Caki2 (cell line): ENCODE data around the gene PCBP3. TPM values are rescaled to one million over a fixed set of nuclear protein-coding genes. Genes with fewer than 3 reads are reported as not detected.
A peak's percentile ranks its signal among the peaks of the same experiment; 100 is the strongest.
"Not testable (repeated sequence)": the region's sequence is repeated elsewhere in the genome, so short reads cannot be mapped to it uniquely, and the experiment has no call there.

Experiments used
- DNase-seq: peaks from one replicate; pipeline ENCODE4 v3.0.0-alpha.2; 2015; ENCODE audit warnings: low read depth
- in situ Hi-C: cut with HindIII; loops from 2 replicates; pipeline ENCODE4 v1.10.0; 2016; ENCODE audit warnings: low sequenced_read_pairs, low pct_unique_long_range_greater_than_20kb, mixed read lengths
- total RNA-seq: library from RNA; depleted of rRNA; stranded (reverse); fragments of >200 nt; shearing (Covaris generic); gene quantifications from 2 replicates; pipeline ENCODE4 v1.2.3, GENCODE V29; 2014; ENCODE audit warnings: low replicate concordance

The PCBP3 gene
- total RNA-seq, 1 experiment from 2014 or later: not detected

GRCh38 chr21:45941338-45941710, 297.8 kb downstream of the PCBP3 start:
- in situ Hi-C loops: no loop called here
- DNase-seq: no peak

- in situ Hi-C loops: no loop called here
- DNase-seq: no peak
These were observed 298.4 kb downstream of the PCBP3 start for GRCh38 chr21:45941717-45942546.

DNA sequence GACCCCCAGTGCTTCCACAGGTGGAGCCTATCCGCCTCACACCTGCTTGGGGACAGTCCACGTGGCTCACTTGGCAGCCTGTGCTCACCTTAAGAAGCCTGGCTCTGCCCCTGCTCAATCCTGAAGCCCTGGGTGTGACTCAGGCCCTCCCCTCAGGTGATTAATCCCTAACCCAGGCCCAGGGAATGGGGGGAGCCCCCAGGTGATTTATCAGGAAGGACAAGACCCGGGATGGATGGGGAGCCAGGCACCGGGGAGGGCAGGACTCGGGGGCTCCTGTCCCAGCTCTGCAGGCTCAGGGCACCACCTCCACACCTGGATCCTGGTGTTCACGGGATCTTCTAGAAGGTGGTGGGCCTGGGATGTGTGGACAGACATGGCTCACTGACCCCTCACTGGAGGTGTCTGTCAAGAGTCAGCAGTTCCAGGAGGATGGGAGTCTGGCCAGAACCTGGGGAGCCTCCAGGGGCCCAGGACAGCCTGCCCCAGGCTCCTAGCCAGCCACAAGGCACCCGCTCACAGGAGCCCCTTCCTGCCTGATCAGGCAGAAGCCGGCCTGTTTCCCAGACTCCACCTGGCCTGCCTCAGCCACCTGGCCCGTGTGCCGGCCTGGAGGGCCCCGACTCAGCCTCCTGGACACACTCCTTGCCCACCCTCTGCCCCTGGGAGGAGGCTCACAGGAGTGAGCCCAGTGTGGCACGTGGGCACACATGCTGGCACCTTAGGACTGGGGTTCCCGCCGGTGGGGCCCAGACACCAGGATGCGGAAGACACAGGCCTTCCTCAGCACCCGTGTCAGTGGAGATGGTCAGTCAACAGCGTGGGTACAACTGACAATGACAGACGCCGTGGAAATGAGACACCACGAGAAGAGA, 299.5 kb downstream of the PCBP3 start:
- in situ Hi-C loops: no loop called here
- no peak for DNase-seq

DNA sequence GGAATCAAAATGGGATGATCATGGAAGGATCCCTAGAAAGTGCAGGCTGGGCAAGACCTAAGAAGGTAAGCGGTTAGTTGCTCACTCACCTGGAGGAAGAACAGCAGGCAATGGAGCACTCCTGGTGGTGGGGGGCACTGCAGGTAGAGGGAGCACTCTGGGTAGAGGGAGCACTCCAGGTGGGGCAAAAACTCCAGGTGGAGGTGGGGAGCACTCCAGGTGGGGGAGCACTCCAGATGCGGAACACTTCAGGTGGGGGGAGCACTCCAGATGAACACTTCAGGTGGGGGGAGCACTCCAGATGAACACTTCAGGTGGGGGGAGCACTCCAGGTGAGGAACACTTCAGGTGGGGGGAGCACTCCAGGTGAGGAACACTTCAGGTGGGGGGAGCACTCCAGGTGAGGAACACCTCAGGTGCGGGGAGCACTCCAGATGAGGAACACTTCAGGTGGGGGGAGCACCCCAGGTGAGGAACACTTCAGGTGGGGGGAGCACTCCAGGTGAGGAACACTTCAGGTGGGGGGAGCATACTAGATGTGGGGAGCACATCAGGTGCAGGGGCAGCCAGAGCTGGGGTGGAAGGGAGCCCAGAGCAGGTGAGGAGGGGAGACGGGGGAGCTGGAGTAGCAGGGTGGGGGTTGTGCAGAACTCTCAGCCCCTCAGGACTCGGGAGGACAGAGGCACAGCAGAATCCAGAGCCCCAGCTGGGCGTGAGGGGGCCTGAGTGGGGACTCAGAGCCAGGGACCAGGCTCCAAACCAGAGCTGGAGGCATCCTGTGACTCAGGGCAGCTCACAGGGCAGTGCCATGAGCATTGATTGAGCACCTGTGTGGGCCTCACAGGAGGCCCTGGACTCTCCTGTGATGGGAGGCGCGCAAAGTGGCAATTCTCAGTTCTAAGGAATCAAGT, 300.4 kb downstream of the PCBP3 start:
- in situ Hi-C loops: no loop called here
- DNase-seq: no peak

DNA sequence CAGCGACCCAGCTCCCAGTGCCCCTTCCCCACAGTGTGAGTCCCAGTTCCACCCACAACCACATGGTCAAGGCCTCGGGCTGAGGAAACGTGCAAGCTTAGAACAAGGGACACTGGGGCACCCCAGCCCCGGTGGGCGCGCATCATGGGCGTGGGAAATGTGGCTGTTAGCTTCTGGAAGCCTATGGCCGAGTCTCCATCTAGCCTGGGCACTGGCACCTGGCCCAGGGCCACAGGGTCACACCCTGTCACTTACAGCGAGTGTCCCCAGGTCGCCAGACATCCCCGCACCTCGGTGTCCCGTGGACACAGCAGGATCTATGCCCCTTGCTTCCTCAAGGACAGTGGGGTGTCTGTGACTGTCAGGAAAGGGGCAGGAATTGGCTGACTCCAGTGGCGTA, 301.1 kb downstream of the PCBP3 start:
- DNase-seq: no peak
- in situ Hi-C loops: no loop called here

DNA sequence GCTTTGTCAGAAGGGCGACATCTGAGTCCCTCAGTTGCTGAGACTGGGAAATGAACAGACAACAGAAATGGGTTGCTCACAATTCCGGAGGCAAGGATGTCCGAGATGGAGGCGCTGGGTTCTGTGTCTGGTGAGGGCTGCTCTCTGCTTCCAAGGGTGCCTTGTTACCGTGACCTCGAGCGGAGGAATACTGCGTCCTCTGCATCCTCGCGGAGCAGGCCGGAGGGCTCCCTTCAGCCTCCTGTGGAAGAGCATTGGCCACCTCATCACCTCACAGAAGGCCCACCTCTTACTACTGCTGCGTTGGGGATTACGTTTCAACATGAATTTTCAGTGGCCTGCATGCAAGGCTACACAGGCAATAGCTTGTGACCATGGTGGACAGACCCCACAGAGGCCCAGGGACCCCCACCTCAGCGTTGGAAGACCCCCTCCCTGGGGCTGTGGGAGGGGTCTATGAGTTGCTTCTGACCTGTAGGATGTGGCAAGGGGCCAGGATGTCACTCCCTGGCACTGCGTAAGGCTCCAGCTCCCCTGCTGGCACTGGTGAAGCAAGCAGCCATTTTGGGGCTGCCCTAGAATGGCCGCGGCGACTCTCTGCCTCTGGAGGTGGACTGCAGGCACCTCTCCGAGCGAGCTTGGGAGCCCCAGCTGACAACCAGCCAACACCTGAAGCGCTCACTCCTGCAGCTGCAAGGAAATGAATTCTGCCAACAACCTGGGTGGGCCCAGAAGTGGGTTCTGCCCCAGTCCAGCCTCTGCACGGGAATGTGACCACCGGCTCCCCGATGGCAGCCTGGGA, 301.7 kb downstream of the PCBP3 start:
- no peak for DNase-seq
- in situ Hi-C loops: no loop called here

GRCh38 chr21:45945868-45946210, 302.3 kb downstream of the PCBP3 start:
- in situ Hi-C loops: no loop called here
- DNase-seq: no peak

GRCh38 chr21:45947296-45947695, 303.8 kb downstream of the PCBP3 start:
- in situ Hi-C loops: no loop called here
- DNase-seq: no peak

- no peak for DNase-seq
- in situ Hi-C loops: no loop called here
These were observed 304.3 kb downstream of the PCBP3 start for GRCh38 chr21:45947716-45948255.

GRCh38 chr21:45948576-45949141, 305.1 kb downstream of the PCBP3 start:
- no peak for DNase-seq

DNA sequence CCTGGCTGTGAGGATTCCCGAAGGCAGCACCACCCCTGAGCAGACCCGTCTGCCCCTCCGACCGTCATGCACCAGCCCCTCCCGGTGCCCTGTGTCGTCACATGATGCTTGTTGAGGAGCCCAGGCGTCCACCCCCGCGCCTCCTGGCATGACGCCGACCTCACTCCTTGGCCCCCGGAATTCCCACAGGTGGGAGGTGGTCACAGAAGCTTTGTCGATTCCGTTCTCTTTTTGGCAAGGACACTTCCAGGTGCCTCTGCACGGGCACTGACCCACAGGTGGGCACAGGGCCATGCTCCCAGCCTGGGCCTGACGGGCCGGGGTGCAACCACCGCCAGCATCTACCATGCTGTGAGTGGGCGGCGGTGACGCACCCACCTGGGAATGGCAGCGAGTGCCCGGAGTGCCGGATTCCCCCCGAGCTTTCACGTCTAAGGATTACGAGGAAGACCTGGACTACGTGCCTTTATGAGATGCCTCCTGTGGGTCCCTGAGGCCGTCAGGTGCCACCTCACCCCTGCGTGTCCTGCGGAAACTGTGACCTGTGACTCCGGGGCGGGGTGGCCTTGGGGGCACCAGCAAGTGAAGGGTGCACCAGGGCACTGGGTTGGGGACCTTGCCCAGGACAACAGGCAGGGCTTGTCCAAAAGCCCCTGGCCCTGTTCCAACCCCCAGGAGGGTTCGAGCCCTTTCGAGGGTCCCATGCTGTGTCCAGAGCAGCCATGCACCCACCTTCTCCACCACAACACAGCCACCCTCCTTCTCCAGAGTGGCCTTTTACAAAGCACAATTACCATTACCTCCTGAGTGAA, 306.6 kb downstream of the PCBP3 start:
- no peak for DNase-seq
- in situ Hi-C loops: no loop called here

More at GRCh38 chr21:45948576-45949141, 305.1 kb downstream of the PCBP3 start:
- in situ Hi-C loops: no loop called here

DNA sequence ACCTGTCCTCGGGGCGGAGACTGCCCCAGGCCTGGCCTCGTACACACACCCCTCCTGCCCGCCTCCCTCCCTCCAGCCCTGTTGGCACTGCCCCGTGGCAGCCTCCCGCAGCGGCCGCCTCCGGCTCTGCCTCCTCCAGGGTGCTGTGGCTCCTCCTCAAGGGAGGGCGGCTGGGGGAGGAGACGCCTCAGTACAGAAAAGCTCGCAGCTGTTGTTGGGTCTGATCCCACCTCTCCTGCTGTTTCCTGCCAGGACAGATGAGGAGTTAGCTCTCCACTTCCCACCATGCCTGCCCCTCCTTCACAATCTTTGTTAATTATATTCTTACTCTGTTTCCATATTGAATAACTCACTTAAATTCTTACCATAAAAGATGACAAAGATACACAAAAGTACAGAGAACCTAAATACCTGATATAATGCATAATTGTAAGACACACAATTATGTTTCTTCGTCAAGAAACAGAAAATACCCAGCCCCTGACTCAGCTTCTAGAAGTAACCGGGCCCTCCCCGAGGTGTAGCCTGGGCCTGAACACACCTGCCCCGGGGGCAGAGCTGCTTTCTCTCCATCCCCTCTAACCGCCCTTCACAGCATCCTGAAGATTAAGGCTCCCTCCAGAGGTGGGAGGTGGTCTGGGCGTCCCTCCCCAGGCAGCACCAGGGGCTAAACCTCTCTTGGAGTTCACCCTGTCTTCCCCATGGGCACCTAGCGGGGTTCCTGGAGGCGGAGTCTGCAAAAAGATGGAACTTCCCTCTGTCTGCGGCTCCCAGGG, 307.4 kb downstream of the PCBP3 start:
- in situ Hi-C loops: no loop called here
- DNase-seq: peak; percentile 22

GRCh38 chr21:45951676-45952075, 308.2 kb downstream of the PCBP3 start:
- in situ Hi-C loops: no loop called here
- DNase-seq: no peak

DNA sequence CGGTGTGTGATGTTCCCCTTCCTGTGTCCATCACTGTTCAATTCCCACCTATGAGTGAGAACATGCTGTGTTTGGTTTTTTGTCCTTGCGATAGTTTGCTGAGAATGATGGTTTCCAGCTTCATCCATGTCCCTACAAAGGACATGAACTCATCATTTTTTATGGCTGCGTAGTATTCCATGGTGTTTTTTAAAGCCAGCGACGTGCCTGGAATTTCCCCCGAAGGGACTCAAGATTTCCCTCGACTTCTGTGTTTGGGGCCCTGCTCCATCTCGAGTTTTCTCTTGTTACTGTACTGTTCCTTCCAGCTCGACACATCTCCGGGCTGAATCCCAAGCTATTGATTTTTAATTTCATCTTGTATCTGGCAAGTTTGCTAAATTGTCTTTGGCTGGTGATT, 309.0 kb downstream of the PCBP3 start:
- in situ Hi-C loops: not testable (repeated sequence)

GRCh38 chr21:45952974-45953373, 309.4 kb downstream of the PCBP3 start:
- in situ Hi-C loops: no loop called here
- DNase-seq: no peak

More for the DNA sequence above, 309.0 kb downstream of the PCBP3 start:
- not testable (repeated sequence) for DNase-seq

DNA sequence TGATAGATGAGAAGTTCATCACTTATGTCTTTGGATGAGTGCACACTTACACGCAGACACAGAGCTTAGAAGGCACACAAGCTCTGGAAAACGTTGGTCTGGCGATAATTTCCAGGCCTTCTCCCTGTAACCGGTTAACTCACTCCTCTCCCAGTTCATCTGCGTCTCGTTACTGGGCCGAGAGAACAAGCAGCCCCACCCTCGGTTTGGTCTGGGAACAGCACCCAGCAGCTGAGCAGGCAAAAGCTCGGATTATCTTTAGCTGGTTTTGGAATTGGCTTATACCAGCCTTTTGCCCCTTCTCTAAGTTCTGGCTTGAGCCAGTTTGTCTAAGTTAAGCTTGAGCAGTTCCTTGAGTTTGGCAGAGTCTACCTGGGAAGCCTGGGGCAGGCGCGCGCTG, 310.7 kb downstream of the PCBP3 start:
- in situ Hi-C loops: no loop called here
- no peak for DNase-seq
